GM20000 (cell line): ENCODE results near the gene PPP6C.
"Not testable (repeated sequence)": the region's sequence is repeated elsewhere in the genome, so short reads cannot be mapped to it uniquely, and the experiment has no call there.

Source experiments
- DNase-seq: peaks from one replicate; pipeline ENCODE4 v3.0.0; 2012; ENCODE audit warnings: low spot score
- CTCF ChIP-seq: IDR thresholded peaks from 2 replicates; pipeline ENCODE4 v1.5.1; 2012; ENCODE audit warnings: mild to moderate bottlenecking, control low read depth; ENCODE audit errors: extremely low read depth, missing control alignments

The PPP6C gene

GRCh38 chr9:125189361-125190289, at the start of gene PPP6C:
TSS of gene PPP6C (minus strand) at chr9:125189803. CDS start at chr9:125189718, 85 bp downstream.
- peak; percentile 77 for TF ChIP-seq CTCF
- peak; percentile 96 for DNase-seq

DNA sequence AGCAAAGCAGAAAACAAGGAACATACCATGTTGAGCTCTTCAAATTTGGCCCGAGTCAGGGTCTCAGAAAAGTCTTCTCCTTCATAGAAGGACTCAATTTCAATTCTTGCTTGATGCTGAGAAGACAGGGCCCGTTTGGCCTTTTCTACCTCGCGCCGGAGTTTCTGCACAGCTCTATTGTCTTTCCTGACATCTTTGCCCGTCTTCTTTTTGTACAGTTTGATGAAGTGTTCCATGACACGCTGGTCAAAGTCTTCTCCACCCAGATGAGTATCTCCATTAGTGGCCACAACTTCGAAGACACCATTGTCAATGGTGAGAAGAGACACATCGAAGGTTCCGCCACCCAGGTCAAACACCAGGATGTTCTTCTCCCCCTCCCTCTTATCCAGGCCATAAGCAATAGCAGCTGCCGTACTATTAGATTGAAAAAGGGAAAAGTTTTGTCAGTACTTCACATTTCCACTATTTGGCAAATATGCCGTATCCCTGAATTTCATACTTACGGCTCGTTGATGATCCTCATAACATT, 49.4 kb upstream of the PPP6C start:
- no peak for DNase-seq
- no peak for TF ChIP-seq CTCF

GRCh38 chr9:125238127-125238914, 48.7 kb upstream of the PPP6C start:
- TF ChIP-seq CTCF = no peak
- no peak for DNase-seq

DNA sequence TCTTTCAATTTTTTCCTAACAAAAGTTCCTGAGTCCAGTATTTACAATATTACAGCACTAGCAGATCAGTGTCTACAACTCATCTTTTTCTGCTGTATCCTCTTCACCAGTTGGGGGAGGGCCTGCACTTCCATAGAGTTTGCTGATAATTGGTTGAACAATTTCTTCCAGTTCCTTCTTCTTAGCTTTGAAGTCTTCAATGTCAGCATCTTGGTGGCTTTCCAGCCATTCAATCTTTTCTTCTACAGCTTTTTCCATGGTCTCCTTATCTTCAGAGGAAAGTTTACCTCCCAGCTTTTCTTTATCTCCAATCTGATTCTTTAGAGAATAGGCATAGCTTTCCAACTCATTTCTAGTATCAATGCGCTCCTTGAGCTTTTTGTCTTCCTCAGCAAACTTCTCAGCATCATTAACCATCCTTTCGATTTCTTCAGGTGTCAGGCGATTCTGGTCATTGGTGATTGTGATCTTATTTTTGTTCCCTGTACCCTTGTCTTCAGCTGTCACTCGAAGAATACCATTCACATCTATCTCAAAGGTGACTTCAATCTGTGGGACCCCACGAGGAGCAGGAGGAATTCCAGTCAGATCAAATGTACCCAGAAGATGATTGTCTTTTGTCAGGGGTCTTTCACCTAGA, 47.0 kb upstream of the PPP6C start:
- DNase-seq = not testable (repeated sequence)

DNA sequence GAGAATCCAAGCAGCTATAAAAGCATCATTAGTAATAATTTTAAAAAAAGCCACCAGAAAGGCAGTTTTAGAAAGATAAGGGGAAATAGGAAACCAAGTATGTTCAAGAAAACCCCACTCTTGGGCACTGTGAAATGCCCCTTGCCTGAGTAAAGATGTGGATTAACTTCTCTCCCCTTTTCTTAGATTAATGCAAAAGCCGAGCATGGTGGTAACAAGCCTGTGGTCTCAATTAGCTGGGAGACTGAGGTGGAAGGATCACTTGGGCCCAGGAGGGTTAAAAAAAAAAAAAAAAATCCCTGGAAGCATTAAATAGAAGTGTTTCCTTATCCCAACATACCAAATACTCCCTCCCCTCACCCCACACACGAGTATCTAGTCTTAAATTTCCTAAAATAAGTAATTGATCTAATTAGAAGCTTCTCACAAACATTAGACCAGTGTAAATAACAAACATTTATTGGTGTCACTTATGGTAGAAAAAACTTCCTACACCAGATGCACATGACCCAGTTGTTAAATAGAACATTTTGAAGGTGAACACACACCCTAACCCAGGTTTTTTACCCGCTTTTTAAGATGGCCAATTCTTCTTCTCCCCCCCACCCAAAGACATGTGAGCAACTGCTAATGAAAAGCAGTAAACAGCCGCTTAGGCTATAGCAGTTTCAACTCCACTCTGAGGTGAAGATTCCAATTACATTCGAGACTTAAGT, 46.4 kb upstream of the PPP6C start:
- TF ChIP-seq CTCF = no peak
- no peak for DNase-seq

DNA sequence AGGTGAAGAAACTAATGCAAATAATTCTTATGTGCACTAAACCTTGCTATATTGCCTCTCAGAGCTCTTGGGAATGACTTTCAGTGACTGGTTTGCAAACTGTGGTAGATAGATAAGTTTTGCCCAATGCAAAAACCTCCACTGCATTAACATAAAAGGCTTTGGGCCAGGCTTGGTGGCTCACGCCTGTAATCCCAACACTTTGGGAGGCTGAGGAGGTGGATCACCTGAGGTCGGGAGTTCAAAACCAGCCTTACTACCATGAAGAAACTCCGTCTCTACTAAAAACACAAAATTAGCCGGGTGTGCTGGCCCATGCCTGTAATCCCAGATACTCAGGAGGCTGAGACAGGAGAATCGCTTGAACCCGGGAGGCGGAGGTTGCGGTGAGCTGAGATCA, 44.5 kb upstream of the PPP6C start:
- not testable (repeated sequence) for DNase-seq

GRCh38 chr9:125233678-125234077, 44.1 kb upstream of the PPP6C start:
- DNase-seq = no peak
- no peak for TF ChIP-seq CTCF
